ENCODE data around the gene DGUOK. TPM values are rescaled to one million over a fixed set of nuclear protein-coding genes. Genes with fewer than 3 reads are reported as not detected.

The DGUOK gene
- total and polyA plus RNA-seq, 2 of the 4 experiments (the other 2 are of a cell fraction), result 66.3 to 111 TPM

- no peak overlapping the region for H2AK9ac ChIP-seq (replicated peaks; ENCODE audit: low read depth, low read length, poor library complexity)
- no peak overlapping the region for H3K4me3 ChIP-seq (ENCODE audit: insufficient read depth, low read depth, low read length)
- dilution Hi-C loops (cut with HindIII; ENCODE audit: low sequenced_read_pairs, unreplicated experiment), result no loop called here
- intact Hi-C loops (cut with micrococcal nuclease), result no loop called here
- ATAC-seq (ENCODE audit: low read depth) (no peak), DNase-seq (no peak)
- H2BK15ac ChIP-seq (ENCODE audit: low read depth, low read length), result no peak overlapping the region
- TF ChIP-seq MAZ (IDR thresholded peaks at IDR 0.05; ENCODE audit: borderline replicate concordance, low read depth, low read length) (no peak), CTCF (conservative IDR thresholded peaks at IDR 0.05; ENCODE audit: low read depth, low read length) (no peak), POLR2A (IDR thresholded peaks at IDR 0.05; ENCODE audit: low read depth, low read length) (no peak)
- H3K27ac ChIP-seq (ENCODE audit: insufficient read depth, low read length), result no peak overlapping the region
- H3K9me3 ChIP-seq (ENCODE audit: control insufficient read depth, insufficient read depth, low read length), result no peaks in the 10 kb centered on the region
- H3K36me3 ChIP-seq (ENCODE audit: control insufficient read depth, insufficient read depth, low read length), result no peaks in the 10 kb centered on the region
- H3K4me1 ChIP-seq (ENCODE audit: control insufficient read depth, insufficient read depth, low read length), result peaks cover 19% of the 10 kb centered on the region
- no TSS peak for BruUV-seq (replicated peaks)
- peaks cover 26% of the 10 kb centered on the region for H3K9me1 ChIP-seq (ENCODE audit: insufficient read depth, low read length)
- ChIA-PET CTCF (no interaction called here), POLR2A (ENCODE audit: unreplicated experiment) (no interaction called here)
- no CpG with 5 or more reads among the region's 8 CpGs for WGBS, 2 experiments (ENCODE audit: extremely low coverage in 2 of 2, insufficient read length in 1 of 2)
- H2AFZ ChIP-seq (replicated peaks; ENCODE audit: low read length, poor library complexity), result no peak overlapping the region
- no peak overlapping the region for H4K5ac ChIP-seq (ENCODE audit: low read depth, low read length)
- no peak overlapping the region for H2AK5ac ChIP-seq (ENCODE audit: low read depth, low read length)
- H4K91ac ChIP-seq (ENCODE audit: insufficient read depth, low read depth, low read length), result no peak overlapping the region
- H4K8ac ChIP-seq (ENCODE audit: low read depth in 2 of 2, low read length in 2 of 2), result no peak overlapping the region
- no peak overlapping the region for H3K23ac ChIP-seq (ENCODE audit: low read depth, low read length)
- H3K4ac ChIP-seq (ENCODE audit: low read depth, low read length), result no peak overlapping the region
- H2BK120ac ChIP-seq (ENCODE audit: low read depth, low read length), result no peak overlapping the region
- peaks cover 75% of the 10 kb centered on the region for H4K20me1 ChIP-seq (ENCODE audit: insufficient read depth, low read length)
- H3K9ac ChIP-seq (ENCODE audit: low read depth, low read length), result no peak overlapping the region
- no peak overlapping the region for H2BK5ac ChIP-seq (ENCODE audit: low read depth, low read length, poor library complexity, severe bottlenecking)
- in situ Hi-C loops (cut with MboI; ENCODE audit: low sequenced_read_pairs), result no loop called here
- H3K14ac ChIP-seq (replicated peaks; ENCODE audit: low read depth, low read length), result no peak overlapping the region
- H2BK20ac ChIP-seq (ENCODE audit: low read depth, low read length), result no peak overlapping the region
- peaks cover 29 to 89% of the 10 kb centered on the region in 2 experiments for H3K79me1 ChIP-seq (ENCODE audit: low read depth in 1 of 2, low read length in 2 of 2)
- no peak overlapping the region for H3K56ac ChIP-seq (ENCODE audit: extremely low read depth, insufficient read depth, low read length)
- H3K18ac ChIP-seq (ENCODE audit: low read depth, low read length), result no peak overlapping the region
- H3K27me3 ChIP-seq (ENCODE audit: control insufficient read depth, insufficient read depth, low read length), result no peaks in the 10 kb centered on the region
- H3K4me2 ChIP-seq (ENCODE audit: low read depth, low read length), result no peak overlapping the region
These were observed 71.8 kb downstream of the DGUOK start for GRCh38 chr2:73998451-73998850.

Measured in IMR-90 (cell line).